ENCODE measurements around the gene HNRNPA0. TPM values are rescaled to one million over a fixed set of nuclear protein-coding genes. Genes with fewer than 3 reads are reported as not detected.

The HNRNPA0 gene
- total and polyA plus RNA-seq, 2 donors (not counting 1 experiment from before 2014, with no cell fraction given): 31.5 to 34.2 TPM

- no peaks in the 10 kb centered on the region for H3K27me3 ChIP-seq (replicated peaks in 1 of 4; ENCODE audit: control extremely low read depth in 1 of 4, control insufficient read depth in 3 of 4, insufficient read depth in 4 of 4, low read length in 3 of 4)
- no peaks in the 10 kb centered on the region for H3K36me3 ChIP-seq (replicated peaks in 1 of 2; ENCODE audit: control extremely low read depth in 1 of 2, control insufficient read depth in 1 of 2, extremely low read depth in 1 of 2, insufficient read depth in 2 of 2, low read length in 1 of 2)
- DNase-seq: no peak
- ChIA-PET POLR2A (no interaction called here), CTCF (interaction anchor here (1.2 to 2.9 kb wide), 4 partner anchors 11 to 108 kb away, joined by 4 to 23 read pairs (median 8); no protein-coding TSS in a partner anchor)
- no peak for ATAC-seq (ENCODE audit: low read depth)
- H3K27ac ChIP-seq (ENCODE audit: low read length in 2 of 2): no peak overlapping the region
- peaks cover 3% of the 10 kb centered on the region for H3K27me3 Mint-ChIP-seq
- H3K9me3 ChIP-seq (ENCODE audit: control extremely low read depth in 1 of 3, control insufficient read depth in 2 of 3, insufficient read depth in 1 of 3, low read length in 2 of 3): no peaks in the 10 kb centered on the region
- no peak for TF ChIP-seq CTCF (IDR thresholded peaks at IDR 0.05)
- no peak for TF ChIP-seq EZH2 (IDR thresholded peaks at IDR 0.05; ENCODE audit: borderline replicate concordance, insufficient read depth, low read depth, low read length, poor library complexity, severe bottlenecking)
- H3K27ac Mint-ChIP-seq: no peak overlapping the region
- H3K4me1 ChIP-seq (ENCODE audit: control insufficient read depth in 2 of 2, insufficient read depth in 2 of 2, low read length in 2 of 2): peaks cover 22% of the 10 kb centered on the region in 2 donors
- H3K4me2 ChIP-seq (replicated peaks; ENCODE audit: low read depth, low read length, poor library complexity, severe bottlenecking): peak overlapping the region; percentile 83
- H3K9ac ChIP-seq (ENCODE audit: low read length): no peak overlapping the region
- no peak overlapping the region for H3K4me3 Mint-ChIP-seq
- H3K4me3 ChIP-seq (ENCODE audit: control extremely low read depth in 1 of 5, extremely low read depth in 1 of 5, insufficient read depth in 1 of 5, low read depth in 2 of 5, low read length in 4 of 5): no peak overlapping the region
- H3K79me2 ChIP-seq (ENCODE audit: control insufficient read depth, insufficient read depth, low read length): no peaks in the 10 kb centered on the region
- intact Hi-C loops (cut with micrococcal nuclease): no loop called here
- H4K20me1 ChIP-seq (ENCODE audit: control insufficient read depth, insufficient read depth, low read length, poor library complexity, severe bottlenecking): no peaks in the 10 kb centered on the region
- H3K4me1 Mint-ChIP-seq: no peaks in the 10 kb centered on the region
- H2AFZ ChIP-seq (ENCODE audit: insufficient read depth, low read depth, low read length, poor library complexity, severe bottlenecking): peak overlapping the region; percentile 79
- no peaks in the 10 kb centered on the region for H3K9me3 Mint-ChIP-seq (ENCODE audit: insufficient read depth)
- 100% methylated on average over 1 of the region's 1 CpG for WGBS (ENCODE audit: insufficient coverage)
Observed at GRCh38 chr5:137736496-137736895, 17.7 kb downstream of the HNRNPA0 start.

- peak; percentile 51 for ATAC-seq (ENCODE audit: low read depth)
- POLR2A ChIA-PET: interaction anchor here (0.9 kb wide), 1 partner anchor 18 kb away, joined by 5 read pairs; no protein-coding TSS in a partner anchor
- intact Hi-C loops (cut with micrococcal nuclease): no loop called here
- Histone ChIP-seq H3K36me3 (replicated peaks in 1 of 2; ENCODE audit: control extremely low read depth in 1 of 2, control insufficient read depth in 1 of 2, extremely low read depth in 1 of 2, insufficient read depth in 2 of 2, low read length in 1 of 2) (no peaks in the 10 kb centered on the region), H3K4me1 (ENCODE audit: control insufficient read depth in 2 of 2, insufficient read depth in 2 of 2, low read length in 2 of 2) (peaks cover 22% of the 10 kb centered on the region in 2 donors), H3K27ac (ENCODE audit: low read length in 2 of 2) (no peak within 1 kb of the TSS), H3K4me3 (ENCODE audit: control extremely low read depth in 1 of 5, extremely low read depth in 1 of 5, insufficient read depth in 1 of 5, low read depth in 2 of 5, low read length in 4 of 5) (peak within 1 kb of the TSS; percentile 25 to 60 (median 51)), H3K9ac (ENCODE audit: low read length) (peak within 1 kb of the TSS; percentile 63), H3K4me2 (replicated peaks; ENCODE audit: low read depth, low read length, poor library complexity, severe bottlenecking) (peak within 1 kb of the TSS; percentile 83), H2AFZ (ENCODE audit: insufficient read depth, low read depth, low read length, poor library complexity, severe bottlenecking) (peak within 1 kb of the TSS; percentile 79), H3K9me3 (ENCODE audit: control extremely low read depth in 1 of 3, control insufficient read depth in 2 of 3, insufficient read depth in 1 of 3, low read length in 2 of 3) (no peaks in the 10 kb centered on the region), H3K27me3 (replicated peaks in 1 of 4; ENCODE audit: control extremely low read depth in 1 of 4, control insufficient read depth in 3 of 4, insufficient read depth in 4 of 4, low read length in 3 of 4) (no peaks in the 10 kb centered on the region), H3K79me2 (ENCODE audit: control insufficient read depth, insufficient read depth, low read length) (no peaks in the 10 kb centered on the region), H4K20me1 (ENCODE audit: control insufficient read depth, insufficient read depth, low read length, poor library complexity, severe bottlenecking) (no peaks in the 10 kb centered on the region)
- CTCF ChIA-PET: interaction anchor here (0.8 to 2.9 kb wide), 5 partner anchors 7 to 107 kb away, joined by 4 to 23 read pairs (median 7); no protein-coding TSS in a partner anchor
- Mint-ChIP-seq H3K27ac (no peak within 1 kb of the TSS), H3K27me3 (peaks cover 3% of the 10 kb centered on the region), H3K9me3 (ENCODE audit: insufficient read depth) (no peaks in the 10 kb centered on the region), H3K4me3 (no peak within 1 kb of the TSS), H3K4me1 (no peaks in the 10 kb centered on the region)
- TF ChIP-seq EZH2 (IDR thresholded peaks at IDR 0.05; ENCODE audit: borderline replicate concordance, insufficient read depth, low read depth, low read length, poor library complexity, severe bottlenecking) (no peak), CTCF (IDR thresholded peaks at IDR 0.05) (no peak)
- WGBS (ENCODE audit: insufficient coverage): 4% methylated on average over 10 of the region's 12 CpGs
- peak; percentile 36 for DNase-seq
Observed at GRCh38 chr5:137735555-137736284, 18.4 kb downstream of the HNRNPA0 start, which contains the start of gene KLHL3. Gene KLHL3 (minus strand): TSS chr5:137736089. CDS start chr5:137735646, 443 bp downstream.

Data from B cell (primary cell).